Measurements from ENCODE around the gene ARHGAP18. TPM values are rescaled to one million over a fixed set of nuclear protein-coding genes. Genes with fewer than 3 reads are reported as not detected.

ARHGAP18 gene
- total RNA-seq, 1 experiment from 2014 or later: 2.4 TPM

- WGBS (ENCODE audit: extremely low coverage, insufficient read length, low lambda C conversion rate): no CpG with 5 or more reads among the region's 5 CpGs
Measured at GRCh38 chr6:129606664-129607063, 103.3 kb downstream of the ARHGAP18 start.

More at GRCh38 chr6:129606664-129607063, 103.3 kb downstream of the ARHGAP18 start:
- H2BK15ac ChIP-seq (ENCODE audit: low read depth, low read length): no peak overlapping the region
- Mint-ChIP-seq H3K4me1 (peaks cover 18 to 19% of the 10 kb centered on the region in 2 experiments), H3K36me3 (ENCODE audit: insufficient read depth in 1 of 3, low read depth in 3 of 3) (no peaks in the 10 kb centered on the region), H3K9me3 (no peaks in the 10 kb centered on the region), H3K4me3 (no peak overlapping the region), H3K27me3 (ENCODE audit: low read depth) (no peaks in the 10 kb centered on the region), H3K27ac (no peak overlapping the region)
- H4K91ac ChIP-seq (ENCODE audit: insufficient read length, low read depth, low read length): no peak overlapping the region
- no peaks in the 10 kb centered on the region for H3K27me3 ChIP-seq (ENCODE audit: insufficient read depth, low read length)
- TF ChIP-seq CTCF (conservative IDR thresholded peaks at IDR 0.05): no peak
- H3K56ac ChIP-seq (ENCODE audit: insufficient read length, low read depth, low read length): no peak overlapping the region
- no peak overlapping the region for H2BK120ac ChIP-seq (ENCODE audit: low read depth, low read length, poor library complexity, severe bottlenecking)
- H3K79me1 ChIP-seq (ENCODE audit: insufficient read depth, low read depth, low read length, poor library complexity, severe bottlenecking): no peaks in the 10 kb centered on the region
- no peak overlapping the region for H3K27ac ChIP-seq (ENCODE audit: insufficient read length, low read depth, low read length)
- H3K79me2 ChIP-seq (ENCODE audit: insufficient read depth, low read length): no peaks in the 10 kb centered on the region
- no peaks in the 10 kb centered on the region for H3K4me1 ChIP-seq (ENCODE audit: insufficient read depth, low read length)
- no peak overlapping the region for H2BK20ac ChIP-seq (ENCODE audit: low read depth, low read length, poor library complexity, severe bottlenecking)
- no peaks in the 10 kb centered on the region for H4K20me1 ChIP-seq (ENCODE audit: control insufficient read depth, insufficient read depth, insufficient read length)
- H2BK5ac ChIP-seq (ENCODE audit: insufficient read length, low read length): no peak overlapping the region
- no peak overlapping the region for H3K4ac ChIP-seq (ENCODE audit: low read depth, low read length)
- no peak overlapping the region for H4K8ac ChIP-seq (replicated peaks; ENCODE audit: insufficient read length, low read depth, low read length)
- no peaks in the 10 kb centered on the region for H3K23me2 ChIP-seq (ENCODE audit: insufficient read length, low read depth, low read length, poor library complexity, severe bottlenecking)
- H3K4me2 ChIP-seq (ENCODE audit: insufficient read depth, insufficient read length, low read length): no peak overlapping the region
- H3K14ac ChIP-seq (ENCODE audit: insufficient read depth, low read length): no peak overlapping the region
- H2AK5ac ChIP-seq (ENCODE audit: insufficient read length, low read length): no peak overlapping the region
- no peak for DNase-seq
- no peak overlapping the region for H3K9ac ChIP-seq (ENCODE audit: extremely low read depth, insufficient read length, low read length)
- H3K9me3 ChIP-seq (ENCODE audit: control insufficient read depth, low read depth, low read length): no peaks in the 10 kb centered on the region
- no peak overlapping the region for H2BK12ac ChIP-seq (ENCODE audit: insufficient read length, low read depth, low read length)
- H2AFZ ChIP-seq (ENCODE audit: low read length): no peak overlapping the region
- no peak overlapping the region for H3T11ph ChIP-seq (ENCODE audit: low read length)
- H3K18ac ChIP-seq (ENCODE audit: insufficient read length, low read depth, low read length): no peak overlapping the region
- H4K5ac ChIP-seq (ENCODE audit: insufficient read length, low read depth, low read length): no peak overlapping the region
- no peak overlapping the region for H3K23ac ChIP-seq (ENCODE audit: insufficient read length, low read depth, low read length)
